ENCODE measurements around the gene PRKCZ. TPM values are rescaled to one million over a fixed set of nuclear protein-coding genes. Genes with fewer than 3 reads are reported as not detected.

The PRKCZ gene
- total and polyA plus RNA-seq, 9 of the 15 experiments (the other 6 are each of a cell fraction or from before 2014, with no cell fraction given), result 0.07 to 3.1 (median 1.3) TPM

DNA sequence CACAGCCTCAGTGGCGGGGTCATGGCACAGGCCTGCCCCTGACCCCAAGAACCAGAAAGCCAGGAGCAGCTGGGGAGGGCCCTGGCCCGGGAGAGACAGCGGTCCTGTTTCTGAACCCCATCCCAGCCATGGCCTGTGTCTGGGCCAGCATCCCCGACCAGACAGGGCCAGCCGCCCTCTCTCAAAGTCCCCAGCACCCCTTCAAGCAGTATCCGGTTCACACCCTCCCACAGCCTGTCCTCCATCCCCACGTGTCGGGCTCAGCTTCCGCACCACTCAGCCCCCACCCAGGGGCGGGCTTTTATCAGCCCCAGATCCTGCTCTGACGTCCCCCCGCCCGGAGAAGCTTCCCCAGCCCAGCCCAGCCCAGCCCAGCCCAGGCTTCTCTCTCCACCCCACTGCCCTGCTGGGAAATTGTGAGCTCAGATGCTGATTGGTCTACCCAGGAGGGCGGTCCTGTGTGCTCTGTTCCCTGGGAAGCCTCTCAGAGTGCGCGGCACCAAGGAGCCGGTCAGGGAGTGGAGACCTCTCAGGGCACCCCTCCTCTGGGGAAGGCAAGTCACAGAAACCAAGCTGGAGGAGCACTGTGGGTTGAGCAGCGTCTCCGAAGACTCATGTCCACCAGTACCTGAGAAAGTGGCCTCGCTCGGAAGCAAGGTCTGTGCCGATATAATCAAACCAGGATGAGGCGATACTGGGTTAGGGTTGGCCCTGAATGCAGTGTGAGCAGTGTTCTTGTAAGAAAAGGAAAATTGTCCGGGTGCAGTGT lies 149.0 kb downstream of the PRKCZ start (continued):
- TF ChIP-seq ZNF57 (CRISPR knock-in tag; IDR thresholded peaks at IDR 0.05) (no peak), PHB2 (IDR thresholded peaks at IDR 0.05; ENCODE audit: low read depth) (no peak), ARID1B (IDR thresholded peaks at IDR 0.05) (peak; percentile 49; the same call in 1 of the 2 replicates), RFX5 (IDR thresholded peaks at IDR 0.05; ENCODE audit: low read depth, low read length) (no peak), ZNF239 (CRISPR knock-in tag; IDR thresholded peaks at IDR 0.05) (no peak), SP1 (CRISPR knock-in tag; IDR thresholded peaks at IDR 0.05) (peak; percentile 83; the same call in 1 of the 2 replicates), STAT5A (IDR thresholded peaks at IDR 0.05; ENCODE audit: borderline replicate concordance, low read length) (no peak), SRF (CRISPR knock-in tag; IDR thresholded peaks at IDR 0.05) (no peak; a peak in 1 of 4 replicates), HMG20A (CRISPR knock-in tag; conservative IDR thresholded peaks at IDR 0.05) (no peak), ZNF212 (CRISPR knock-in tag; IDR thresholded peaks at IDR 0.05) (no peak), EZH2 (IDR thresholded peaks at IDR 0.05; ENCODE audit: borderline replicate concordance, low read depth, low read length) (no peak), SOX6 (IDR thresholded peaks at IDR 0.05) (no peak), LEF1 (IDR thresholded peaks at IDR 0.05) (no peak), NEUROD1 (IDR thresholded peaks at IDR 0.05; ENCODE audit: borderline replicate concordance, low read depth, low read length, partially characterized antibody) (no peak), CCNT2 (IDR thresholded peaks at IDR 0.05; ENCODE audit: borderline replicate concordance, extremely low read depth, insufficient read length, low read depth, low read length) (peak; percentile 39), KDM2B (CRISPR knock-in tag; IDR thresholded peaks at IDR 0.05) (no peak), KDM1A (IDR thresholded peaks at IDR 0.05) (no peak), SMARCA4 (IDR thresholded peaks at IDR 0.05) (no peak), RBBP5 (IDR thresholded peaks at IDR 0.05; ENCODE audit: borderline replicate concordance, insufficient read depth, low read length, poor library complexity, severe bottlenecking) (peak; percentile 23)
- TF ChIP-seq, protein P1, sequence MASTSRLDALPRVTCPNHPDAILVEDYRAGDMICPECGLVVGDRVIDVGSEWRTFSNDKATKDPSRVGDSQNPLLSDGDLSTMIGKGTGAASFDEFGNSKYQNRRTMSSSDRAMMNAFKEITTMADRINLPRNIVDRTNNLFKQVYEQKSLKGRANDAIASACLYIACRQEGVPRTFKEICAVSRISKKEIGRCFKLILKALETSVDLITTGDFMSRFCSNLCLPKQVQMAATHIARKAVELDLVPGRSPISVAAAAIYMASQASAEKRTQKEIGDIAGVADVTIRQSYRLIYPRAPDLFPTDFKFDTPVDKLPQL (IDR thresholded peaks at IDR 0.05; ENCODE audit: extremely low read depth, insufficient read length), result no peak
- TF ChIP-seq, protein P2, sequence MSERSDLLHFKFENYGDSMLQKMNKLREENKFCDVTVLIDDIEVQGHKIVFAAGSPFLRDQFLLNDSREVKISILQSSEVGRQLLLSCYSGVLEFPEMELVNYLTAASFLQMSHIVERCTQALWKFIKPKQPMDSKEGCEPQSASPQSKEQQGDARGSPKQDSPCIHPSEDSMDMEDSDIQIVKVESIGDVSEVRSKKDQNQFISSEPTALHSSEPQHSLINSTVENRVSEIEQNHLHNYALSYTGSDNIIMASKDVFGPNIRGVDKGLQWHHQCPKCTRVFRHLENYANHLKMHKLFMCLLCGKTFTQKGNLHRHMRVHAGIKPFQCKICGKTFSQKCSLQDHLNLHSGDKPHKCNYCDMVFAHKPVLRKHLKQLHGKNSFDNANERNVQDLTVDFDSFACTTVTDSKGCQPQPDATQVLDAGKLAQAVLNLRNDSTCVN (CRISPR knock-in tag; IDR thresholded peaks at IDR 0.05), result no peak
- TF ChIP-seq, protein P3, sequence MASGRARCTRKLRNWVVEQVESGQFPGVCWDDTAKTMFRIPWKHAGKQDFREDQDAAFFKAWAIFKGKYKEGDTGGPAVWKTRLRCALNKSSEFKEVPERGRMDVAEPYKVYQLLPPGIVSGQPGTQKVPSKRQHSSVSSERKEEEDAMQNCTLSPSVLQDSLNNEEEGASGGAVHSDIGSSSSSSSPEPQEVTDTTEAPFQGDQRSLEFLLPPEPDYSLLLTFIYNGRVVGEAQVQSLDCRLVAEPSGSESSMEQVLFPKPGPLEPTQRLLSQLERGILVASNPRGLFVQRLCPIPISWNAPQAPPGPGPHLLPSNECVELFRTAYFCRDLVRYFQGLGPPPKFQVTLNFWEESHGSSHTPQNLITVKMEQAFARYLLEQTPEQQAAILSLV (tag; IDR thresholded peaks at IDR 0.05), result no peak
- TF ChIP-seq, protein P4, sequence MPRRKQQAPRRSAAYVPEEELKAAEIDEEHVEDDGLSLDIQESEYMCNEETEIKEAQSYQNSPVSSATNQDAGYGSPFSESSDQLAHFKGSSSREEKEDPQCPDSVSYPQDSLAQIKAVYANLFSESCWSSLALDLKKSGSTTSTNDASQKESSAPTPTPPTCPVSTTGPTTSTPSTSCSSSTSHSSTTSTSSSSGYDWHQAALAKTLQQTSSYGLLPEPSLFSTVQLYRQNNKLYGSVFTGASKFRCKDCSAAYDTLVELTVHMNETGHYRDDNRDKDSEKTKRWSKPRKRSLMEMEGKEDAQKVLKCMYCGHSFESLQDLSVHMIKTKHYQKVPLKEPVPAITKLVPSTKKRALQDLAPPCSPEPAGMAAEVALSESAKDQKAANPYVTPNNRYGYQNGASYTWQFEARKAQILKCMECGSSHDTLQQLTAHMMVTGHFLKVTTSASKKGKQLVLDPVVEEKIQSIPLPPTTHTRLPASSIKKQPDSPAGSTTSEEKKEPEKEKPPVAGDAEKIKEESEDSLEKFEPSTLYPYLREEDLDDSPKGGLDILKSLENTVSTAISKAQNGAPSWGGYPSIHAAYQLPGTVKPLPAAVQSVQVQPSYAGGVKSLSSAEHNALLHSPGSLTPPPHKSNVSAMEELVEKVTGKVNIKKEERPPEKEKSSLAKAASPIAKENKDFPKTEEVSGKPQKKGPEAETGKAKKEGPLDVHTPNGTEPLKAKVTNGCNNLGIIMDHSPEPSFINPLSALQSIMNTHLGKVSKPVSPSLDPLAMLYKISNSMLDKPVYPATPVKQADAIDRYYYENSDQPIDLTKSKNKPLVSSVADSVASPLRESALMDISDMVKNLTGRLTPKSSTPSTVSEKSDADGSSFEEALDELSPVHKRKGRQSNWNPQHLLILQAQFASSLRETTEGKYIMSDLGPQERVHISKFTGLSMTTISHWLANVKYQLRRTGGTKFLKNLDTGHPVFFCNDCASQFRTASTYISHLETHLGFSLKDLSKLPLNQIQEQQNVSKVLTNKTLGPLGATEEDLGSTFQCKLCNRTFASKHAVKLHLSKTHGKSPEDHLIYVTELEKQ (CRISPR knock-in tag; IDR thresholded peaks at IDR 0.05), result 0 out of 2 replicates have a peak, but pooled peaks have one; percentile 42
